GM23338 (cell line): ENCODE results near the gene CXCL9. TPM values are rescaled to one million over a fixed set of nuclear protein-coding genes. Genes with fewer than 3 reads are reported as not detected.

ENCODE experiments used
- ATAC-seq: fragments of 200-7000 bp; cut with Tn5 transposase; 3 replicates; pipeline ENCODE4 v1.9.1; 2020
- DNase-seq: peaks from one replicate; pipeline ENCODE4 v3.0.0-alpha.2; 2015; ENCODE audit warnings: low spot score
- H2AFZ ChIP-seq: fragments of 200-600 bp; sonication (generic); 2 replicates; pipeline ENCODE4 v1.8.0; 2016; ENCODE audit warnings: antibody characterized with exemption, mild to moderate bottlenecking, moderate library complexity
- H3F3A ChIP-seq: fragments of 200-600 bp; sonication (generic); replicated peaks from 2 replicates; pipeline ENCODE4 v1.8.0; 2017; ENCODE audit warnings: antibody characterized with exemption, mixed run types, low read depth
- H3K27ac ChIP-seq: fragments of 200-600 bp; sonication (generic); 2 replicates; pipeline ENCODE4 v1.6.1; 2016; ENCODE audit warnings: low read depth
- H3K27me3 ChIP-seq: fragments of 200-600 bp; sonication (generic); 2 replicates; pipeline ENCODE4 v1.8.0; 2016; ENCODE audit warnings: mild to moderate bottlenecking, mixed run types, moderate library complexity; ENCODE audit not compliant: insufficient read depth
- H3K36me3 ChIP-seq: fragments of 200-600 bp; sonication (generic); 2 replicates; pipeline ENCODE4 v1.8.0; 2016; ENCODE audit warnings: mild to moderate bottlenecking; ENCODE audit not compliant: insufficient read depth
- H3K4me1 ChIP-seq: fragments of 200-600 bp; sonication (generic); 2 replicates; pipeline ENCODE4 v1.8.0; 2016; ENCODE audit warnings: mild to moderate bottlenecking, moderate library complexity; ENCODE audit not compliant: insufficient read depth
- H3K4me2 ChIP-seq: fragments of 200-600 bp; sonication (generic); 2 replicates; pipeline ENCODE4 v1.7.1; 2017; ENCODE audit warnings: mixed run types
- H3K4me3 ChIP-seq: fragments of 200-600 bp; sonication (generic); 2 replicates; pipeline ENCODE4 v1.6.1; 2016; ENCODE audit warnings: mixed run types
- H3K79me2 ChIP-seq: fragments of 200-600 bp; sonication (generic); replicated peaks from 2 replicates; pipeline ENCODE4 v1.8.0; 2017; ENCODE audit warnings: mild to moderate bottlenecking; ENCODE audit not compliant: insufficient read depth
- H3K9me2 ChIP-seq: fragments of 200-600 bp; sonication (generic); 2 replicates; pipeline ENCODE4 v1.8.0; 2017; ENCODE audit not compliant: insufficient read depth
- H4K20me1 ChIP-seq: fragments of 200-600 bp; sonication (generic); replicated peaks from 2 replicates; pipeline ENCODE4 v1.8.0; 2017; ENCODE audit warnings: mild to moderate bottlenecking; ENCODE audit not compliant: insufficient read depth
- H3K27ac Mint-ChIP-seq: 2 replicates; pipeline ENCODE4 v1.8.0; 2020; ENCODE audit warnings: inconsistent platforms, mild to moderate bottlenecking, moderate library complexity, mixed read lengths
- H3K27me3 Mint-ChIP-seq: 3 replicates; pipeline ENCODE4 v1.8.0; 2022; ENCODE audit warnings: low read depth, mild to moderate bottlenecking, moderate library complexity, mixed read lengths, inconsistent platforms; ENCODE audit not compliant: insufficient read depth, poor library complexity
- H3K36me3 Mint-ChIP-seq: 3 replicates; pipeline ENCODE4 v1.8.0; 2021; ENCODE audit warnings: low read depth, mild to moderate bottlenecking, inconsistent platforms, moderate library complexity, mixed read lengths
- H3K4me1 Mint-ChIP-seq: 3 replicates; pipeline ENCODE4 v1.8.0; 2020; ENCODE audit warnings: mild to moderate bottlenecking, inconsistent platforms, mixed read lengths
- H3K4me3 Mint-ChIP-seq: 3 replicates; pipeline ENCODE4 v1.8.0; 2021; ENCODE audit warnings: moderate library complexity, mild to moderate bottlenecking, inconsistent platforms, mixed read lengths
- H3K9me3 Mint-ChIP-seq: 3 replicates; pipeline ENCODE4 v1.8.0; 2020; ENCODE audit warnings: moderate library complexity, mild to moderate bottlenecking, inconsistent platforms, mixed read lengths
- EZH2phosphoT487 ChIP-seq: fragments of 200-600 bp; sonication (generic); IDR thresholded peaks from one replicate; pipeline ENCODE4 v1.8.1; 2018; ENCODE audit warnings: antibody characterized with exemption; ENCODE audit not compliant: unreplicated experiment
- JUNB ChIP-seq: IDR thresholded peaks from one replicate; pipeline ENCODE4 v1.6.1; 2016; ENCODE audit warnings: antibody characterized with exemption; ENCODE audit not compliant: unreplicated experiment
- POLR2AphosphoS5 ChIP-seq: IDR thresholded peaks from 2 replicates; pipeline ENCODE4 v1.6.1; 2016; ENCODE audit warnings: antibody characterized with exemption, low read depth
- ZNF114 ChIP-seq: fragments of 250-450 bp; sonication (Bioruptor Pico); IDR thresholded peaks from 2 replicates; pipeline ENCODE4 v1.5.0; 2020; ENCODE audit warnings: mild to moderate bottlenecking, moderate library complexity
- ZNF331 ChIP-seq: fragments of 250-450 bp; sonication (Bioruptor Pico); IDR thresholded peaks from 2 replicates; pipeline ENCODE4 v1.5.0; 2020; ENCODE audit warnings: low read depth, mild to moderate bottlenecking, moderate library complexity
- polyA plus RNA-seq: library from polyadenylated mRNA; unstranded; fragments of >200 nt; fragmentation: Nextera tagmentation; extraction: Ambion mirVana; gene quantifications from 2 replicates; pipeline ENCODE4 v1.2.1, GENCODE V29; 2016
- total RNA-seq: library from RNA; depleted of rRNA; stranded (reverse); fragments of >200 nt; shearing (Covaris generic); gene quantifications from 2 replicates; pipeline ENCODE4 v1.2.3, GENCODE V29; 2014
- TF ChIP-seq, protein P1 (sequence below): IDR thresholded peaks from 2 replicates; pipeline ENCODE4 v1.6.1; 2016; ENCODE audit warnings: antibody characterized with exemption
- TF ChIP-seq, protein P2 (sequence below), 2 experiments: fragments of 200-600 bp in 1 of 2; sonication (generic) in 1 of 2; conservative IDR thresholded peaks; 2 replicates each; pipeline versions ENCODE4 v1.5.1 to v1.6.1; 2016 to 2017; ENCODE audit warnings: antibody characterized with exemption in 2 of 2, low read depth in 2 of 2, mild to moderate bottlenecking in 2 of 2, moderate library complexity in 1 of 2

The CXCL9 gene
- total and polyA plus RNA-seq, 2 experiments from 2014 or later: not detected

DNA sequence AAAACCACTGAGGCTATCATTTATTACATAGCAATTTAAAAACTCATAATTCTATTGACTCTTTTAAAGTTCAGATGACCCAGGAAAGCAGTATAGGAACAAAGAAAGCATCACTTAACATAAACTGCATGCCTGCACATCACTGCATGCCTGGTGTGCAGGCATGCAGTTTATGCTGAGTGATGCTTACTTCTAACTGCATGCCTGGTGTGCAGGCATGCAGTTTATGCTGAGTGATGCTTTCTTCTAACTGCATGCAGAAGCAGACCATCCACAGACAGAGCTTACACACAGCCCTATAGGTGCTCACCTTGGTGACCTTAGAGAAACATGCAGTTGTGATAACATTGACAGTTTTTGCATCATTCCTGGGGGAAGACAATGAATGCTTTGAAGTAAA, 33.5 kb downstream of the CXCL9 start:
- no peak overlapping the region for H3K27ac ChIP-seq
- H3K4me2 ChIP-seq: no peak overlapping the region
- H3K36me3 ChIP-seq: peaks cover 80% of the 10 kb centered on the region
- peaks cover 92% of the 10 kb centered on the region for H3K36me3 Mint-ChIP-seq
- no peaks in the 10 kb centered on the region for H3K4me1 ChIP-seq
- no peaks in the 10 kb centered on the region for H3K79me2 ChIP-seq
- H3K4me1 Mint-ChIP-seq: no peaks in the 10 kb centered on the region
- TF ChIP-seq EZH2phosphoT487: peak; percentile 50
- TF ChIP-seq, protein P1, sequence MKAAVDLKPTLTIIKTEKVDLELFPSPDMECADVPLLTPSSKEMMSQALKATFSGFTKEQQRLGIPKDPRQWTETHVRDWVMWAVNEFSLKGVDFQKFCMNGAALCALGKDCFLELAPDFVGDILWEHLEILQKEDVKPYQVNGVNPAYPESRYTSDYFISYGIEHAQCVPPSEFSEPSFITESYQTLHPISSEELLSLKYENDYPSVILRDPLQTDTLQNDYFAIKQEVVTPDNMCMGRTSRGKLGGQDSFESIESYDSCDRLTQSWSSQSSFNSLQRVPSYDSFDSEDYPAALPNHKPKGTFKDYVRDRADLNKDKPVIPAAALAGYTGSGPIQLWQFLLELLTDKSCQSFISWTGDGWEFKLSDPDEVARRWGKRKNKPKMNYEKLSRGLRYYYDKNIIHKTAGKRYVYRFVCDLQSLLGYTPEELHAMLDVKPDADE: no peak
- no peak for DNase-seq
- no peak overlapping the region for H3K4me3 Mint-ChIP-seq
- H3K27ac Mint-ChIP-seq: no peak overlapping the region
- H4K20me1 ChIP-seq: 0 out of 2 replicates have a peak, but pooled peaks cover 8% of the 10 kb centered on the region
- no peak for ATAC-seq
- H3F3A ChIP-seq: no peaks in the 10 kb centered on the region
- peaks cover 4% of the 10 kb centered on the region; the same call in 1 of the 3 replicates for H3K9me3 Mint-ChIP-seq
- no peak overlapping the region for H2AFZ ChIP-seq
- no peaks in the 10 kb centered on the region for H3K9me2 ChIP-seq
- H3K4me3 ChIP-seq: no peak overlapping the region
- H3K27me3 ChIP-seq: no peaks in the 10 kb centered on the region
- H3K27me3 Mint-ChIP-seq: no peaks in the 10 kb centered on the region

DNA sequence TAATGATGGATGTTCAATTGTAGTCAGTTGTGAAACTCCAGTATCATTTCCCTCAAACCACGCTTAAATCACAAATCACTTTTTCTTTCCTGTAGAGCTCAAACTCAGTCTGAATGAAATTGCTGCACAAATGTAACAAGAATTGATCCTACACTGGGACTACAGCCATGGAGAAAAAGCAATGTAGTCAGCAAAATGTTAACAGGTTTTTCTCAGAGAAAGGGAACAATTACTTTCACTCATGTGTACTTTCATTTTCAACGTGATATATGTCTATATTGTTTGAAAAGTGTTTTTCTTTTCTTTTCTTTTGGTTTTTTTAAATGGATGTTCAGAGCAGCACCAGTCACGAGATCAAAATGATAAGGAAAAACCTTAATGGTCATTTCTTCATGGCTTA, 39.2 kb downstream of the CXCL9 start:
- ATAC-seq (no peak), DNase-seq (no peak)
- H3K4me3 Mint-ChIP-seq: no peak overlapping the region
- Histone ChIP-seq H3K27me3 (no peaks in the 10 kb centered on the region), H3K79me2 (no peaks in the 10 kb centered on the region), H3K4me2 (no peak overlapping the region), H3F3A (no peaks in the 10 kb centered on the region), H3K4me1 (no peaks in the 10 kb centered on the region), H3K36me3 (peaks cover 86% of the 10 kb centered on the region), H3K9me2 (no peaks in the 10 kb centered on the region), H3K27ac (no peak overlapping the region), H3K4me3 (no peak overlapping the region), H4K20me1 (no peaks in the 10 kb centered on the region), H2AFZ (no peak overlapping the region)
- H3K27me3 Mint-ChIP-seq: peaks cover 2% of the 10 kb centered on the region
- TF ChIP-seq, protein P1: no peak
- TF ChIP-seq ZNF331 (CRISPR knock-in tag) (no peak), ZNF114 (no peak), EZH2phosphoT487 (no peak), POLR2AphosphoS5 (no peak), JUNB (no peak)
- TF ChIP-seq, protein P2, sequence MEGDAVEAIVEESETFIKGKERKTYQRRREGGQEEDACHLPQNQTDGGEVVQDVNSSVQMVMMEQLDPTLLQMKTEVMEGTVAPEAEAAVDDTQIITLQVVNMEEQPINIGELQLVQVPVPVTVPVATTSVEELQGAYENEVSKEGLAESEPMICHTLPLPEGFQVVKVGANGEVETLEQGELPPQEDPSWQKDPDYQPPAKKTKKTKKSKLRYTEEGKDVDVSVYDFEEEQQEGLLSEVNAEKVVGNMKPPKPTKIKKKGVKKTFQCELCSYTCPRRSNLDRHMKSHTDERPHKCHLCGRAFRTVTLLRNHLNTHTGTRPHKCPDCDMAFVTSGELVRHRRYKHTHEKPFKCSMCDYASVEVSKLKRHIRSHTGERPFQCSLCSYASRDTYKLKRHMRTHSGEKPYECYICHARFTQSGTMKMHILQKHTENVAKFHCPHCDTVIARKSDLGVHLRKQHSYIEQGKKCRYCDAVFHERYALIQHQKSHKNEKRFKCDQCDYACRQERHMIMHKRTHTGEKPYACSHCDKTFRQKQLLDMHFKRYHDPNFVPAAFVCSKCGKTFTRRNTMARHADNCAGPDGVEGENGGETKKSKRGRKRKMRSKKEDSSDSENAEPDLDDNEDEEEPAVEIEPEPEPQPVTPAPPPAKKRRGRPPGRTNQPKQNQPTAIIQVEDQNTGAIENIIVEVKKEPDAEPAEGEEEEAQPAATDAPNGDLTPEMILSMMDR (conservative IDR thresholded peaks at IDR 0.05; ENCODE audit: low read depth in 2 of 2): no peak
- H3K9me3 Mint-ChIP-seq: peaks cover 24% of the 10 kb centered on the region; the same call in 2 of the 3 replicates
- peaks cover 97% of the 10 kb centered on the region for H3K36me3 Mint-ChIP-seq
- H3K4me1 Mint-ChIP-seq: peaks cover 2% of the 10 kb centered on the region; the same call in 1 of the 3 replicates
- H3K27ac Mint-ChIP-seq: no peak overlapping the region
